Inferior parietal cortex (tissue), 1 donor: Measurements from ENCODE around the gene FAM200A.
"Not testable (repeated sequence)": the region's sequence is repeated elsewhere in the genome, so short reads cannot be mapped to it uniquely, and the experiment has no call there.

Source experiments
- DNase-seq: peaks from one replicate; pipeline ENCODE4 v3.0.0-alpha.2; 2016; ENCODE audit errors: extremely low spot score

Gene FAM200A

GRCh38 chr7:99551767-99552463, at the start of gene FAM200A:
Gene FAM200A, minus strand, starts transcription at chr7:99552114. Its CDS starts 3,707 bp downstream, at chr7:99548407.
- peak; percentile 97 for DNase-seq

- DNase-seq, result no peak
Observed at GRCh38 chr7:99599836-99600235, 47.9 kb upstream of the FAM200A start.

GRCh38 chr7:99597762-99598501, 46.0 kb upstream of the FAM200A start, which contains the start of gene TMEM225B:
Gene TMEM225B, plus strand, starts transcription at chr7:99598267. Its CDS starts 6,122 bp downstream, at chr7:99604389.
- DNase-seq, result no peak

GRCh38 chr7:99596408-99596955, 44.6 kb upstream of the FAM200A start:
- no peak for DNase-seq

- no peak for DNase-seq
Observed at GRCh38 chr7:99594948-99595745, 43.2 kb upstream of the FAM200A start.

- DNase-seq, result no peak
Observed at GRCh38 chr7:99588868-99589267, 37.0 kb upstream of the FAM200A start.

- DNase-seq, result not testable (repeated sequence)
Observed at GRCh38 chr7:99580778-99581332, 28.9 kb upstream of the FAM200A start.

GRCh38 chr7:99579956-99580777, 28.3 kb upstream of the FAM200A start:
- DNase-seq, result peak; percentile 43

GRCh38 chr7:99579281-99579955, 27.5 kb upstream of the FAM200A start:
- no peak for DNase-seq

GRCh38 chr7:99576251-99576650, 24.3 kb upstream of the FAM200A start:
- no peak for DNase-seq

GRCh38 chr7:99573257-99573656, 21.3 kb upstream of the FAM200A start:
- no peak for DNase-seq

GRCh38 chr7:99571768-99572167, 19.9 kb upstream of the FAM200A start:
- DNase-seq, result no peak

GRCh38 chr7:99568770-99569169, 16.9 kb upstream of the FAM200A start:
- DNase-seq, result not testable (repeated sequence)

- no peak for DNase-seq
Observed at GRCh38 chr7:99563650-99564049, 11.7 kb upstream of the FAM200A start.

- peak; percentile 41 for DNase-seq
Observed at GRCh38 chr7:99562832-99563231, 10.9 kb upstream of the FAM200A start.

- DNase-seq, result no peak
Observed at GRCh38 chr7:99562114-99562784, 10.3 kb upstream of the FAM200A start.

- DNase-seq, result no peak
Observed at GRCh38 chr7:99561737-99562051, 9.8 kb upstream of the FAM200A start.

- no peak for DNase-seq
Observed at GRCh38 chr7:99560834-99561736, 9.2 kb upstream of the FAM200A start.
